Ammon's horn (tissue), 1 donor: ENCODE data around the gene RALGDS.

Source experiments
- DNase-seq: peaks from one replicate; pipeline ENCODE4 v3.0.0-alpha.2; 2016; ENCODE audit warnings: low spot score

RALGDS gene

DNA sequence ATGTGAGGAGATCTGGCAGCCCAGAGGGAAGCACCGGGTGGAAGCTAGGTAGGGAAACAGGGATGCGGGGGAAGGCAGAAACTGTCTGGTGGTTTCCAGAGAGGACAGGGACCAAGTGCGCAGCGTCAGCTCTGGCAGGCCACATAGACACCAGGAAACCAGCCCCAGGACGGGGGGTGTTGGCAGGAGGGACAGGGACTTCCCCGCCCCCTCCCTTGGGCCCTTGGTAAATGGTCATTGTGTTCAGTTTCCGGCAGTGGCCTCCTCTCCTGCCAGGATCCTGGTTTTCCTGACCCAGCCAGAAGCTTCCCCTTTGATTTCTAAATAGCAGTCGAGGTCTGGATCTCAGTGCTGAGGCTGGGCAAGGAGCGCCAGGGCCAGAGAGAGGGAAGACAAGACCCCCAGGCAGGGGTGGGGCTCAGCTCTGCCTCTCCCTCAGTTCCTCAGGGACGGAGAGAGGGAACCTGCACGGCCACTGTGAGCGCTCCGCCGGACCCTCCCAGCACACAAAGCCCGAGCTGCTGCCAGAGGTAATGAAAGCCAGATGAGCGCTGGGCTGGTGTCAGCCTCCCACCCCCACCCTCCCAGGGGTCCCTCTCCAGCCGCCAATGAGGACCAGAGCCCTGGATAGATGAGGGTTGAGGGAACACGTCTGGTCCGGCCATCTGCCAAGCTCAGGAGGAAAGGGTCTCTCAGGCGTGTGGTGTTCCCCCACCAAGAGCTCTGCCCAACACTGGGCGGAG lies 1.8 kb downstream of the RALGDS start:
- DNase-seq, result peak; percentile 90

- DNase-seq, result no peak
Observed at GRCh38 chr9:133118568-133118967, 2.5 kb downstream of the RALGDS start.

- DNase-seq, result no peak
Observed at GRCh38 chr9:133118179-133118520, 2.9 kb downstream of the RALGDS start.

DNA sequence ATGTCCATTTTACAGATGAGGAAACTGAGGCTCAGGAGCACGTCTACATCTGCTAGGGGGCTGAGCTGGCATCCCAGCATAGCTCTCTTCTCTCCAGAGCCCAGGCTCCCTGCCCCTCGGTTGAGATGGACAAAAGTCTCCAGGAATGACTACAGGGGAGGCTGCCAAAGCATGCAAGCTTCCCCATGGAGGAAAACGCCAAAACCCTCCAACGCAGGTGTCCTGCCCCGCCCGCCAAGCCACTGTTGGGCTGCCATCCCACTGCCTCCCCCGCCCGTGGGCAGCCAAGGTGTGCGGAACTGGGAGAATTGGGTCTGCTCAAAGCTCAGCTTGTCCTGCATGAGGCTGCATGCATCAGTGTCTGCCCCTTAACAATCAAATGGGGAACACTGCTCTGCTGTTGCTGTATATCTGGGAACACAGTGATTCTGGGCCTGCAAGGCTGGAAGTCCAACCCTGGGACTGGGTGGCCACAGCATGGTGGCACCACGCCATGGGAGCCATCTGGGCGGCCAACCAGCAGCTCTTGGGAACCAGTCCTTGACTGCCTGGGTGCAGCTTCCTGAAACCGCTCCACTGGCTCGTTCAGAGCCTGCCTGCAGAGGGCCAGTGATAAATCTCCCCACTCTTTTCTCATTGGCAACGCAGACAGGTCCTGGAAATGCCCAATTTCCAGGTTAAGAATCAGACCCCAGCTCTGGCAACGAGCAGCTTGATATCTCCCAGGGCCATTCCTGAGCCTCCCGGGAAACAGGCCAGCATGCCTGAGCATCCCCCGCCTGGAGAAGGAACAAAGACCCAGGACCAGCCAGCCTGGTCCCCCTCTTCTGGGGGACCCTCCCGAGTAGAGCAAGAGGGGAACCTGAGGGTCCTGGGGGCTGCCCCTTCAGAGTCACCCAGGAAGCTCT lies 3.5 kb downstream of the RALGDS start:
- peak; percentile 92 for DNase-seq

DNA sequence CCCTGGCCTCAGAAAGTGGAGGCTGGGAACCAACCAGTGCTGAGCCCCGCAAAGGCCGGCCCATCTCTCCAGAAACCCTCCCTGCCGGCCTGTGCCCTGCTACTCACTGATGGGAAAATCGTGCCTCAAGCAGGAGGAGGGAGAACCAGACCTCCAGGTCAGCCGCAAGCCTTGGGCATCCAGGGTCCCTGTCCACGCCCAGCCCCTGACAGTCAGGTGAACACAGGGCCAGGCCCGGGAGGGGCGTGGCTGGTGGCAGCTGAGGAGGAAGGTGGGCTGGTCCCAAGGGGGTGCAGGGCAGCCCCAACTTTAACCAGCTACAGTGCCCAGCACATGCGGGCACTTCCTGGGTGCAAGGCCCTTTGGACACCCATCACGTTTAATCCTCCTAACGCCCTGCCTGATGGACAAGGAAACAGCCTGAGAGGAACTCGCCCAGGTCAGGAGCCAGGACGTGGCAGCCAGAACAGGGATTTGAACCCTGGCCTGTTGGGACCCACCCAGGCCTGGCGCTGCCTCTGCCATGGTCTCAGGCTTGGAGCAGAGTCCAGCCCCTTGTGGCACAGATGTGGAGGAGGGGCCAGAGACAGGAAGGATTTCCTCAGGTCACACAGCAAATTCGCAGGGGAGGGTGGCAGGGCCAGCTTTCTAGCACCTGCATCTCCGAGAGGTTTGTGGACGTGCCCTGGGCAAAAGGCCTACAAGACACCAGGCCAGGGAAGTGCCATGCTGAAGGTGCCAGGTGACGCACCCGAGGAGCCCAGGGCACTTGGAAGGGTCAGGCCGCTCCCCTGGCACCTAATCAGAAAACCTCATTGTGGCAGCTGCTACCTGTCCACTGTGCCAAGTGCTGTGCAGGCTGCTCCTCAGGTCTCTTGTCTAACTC lies 4.5 kb downstream of the RALGDS start:
- no peak for DNase-seq

GRCh38 chr9:133115604-133116345 lies 5.3 kb downstream of the RALGDS start:
- peak; percentile 72 for DNase-seq

- no peak for DNase-seq
Observed at GRCh38 chr9:133114886-133115603, 6.0 kb downstream of the RALGDS start.

DNA sequence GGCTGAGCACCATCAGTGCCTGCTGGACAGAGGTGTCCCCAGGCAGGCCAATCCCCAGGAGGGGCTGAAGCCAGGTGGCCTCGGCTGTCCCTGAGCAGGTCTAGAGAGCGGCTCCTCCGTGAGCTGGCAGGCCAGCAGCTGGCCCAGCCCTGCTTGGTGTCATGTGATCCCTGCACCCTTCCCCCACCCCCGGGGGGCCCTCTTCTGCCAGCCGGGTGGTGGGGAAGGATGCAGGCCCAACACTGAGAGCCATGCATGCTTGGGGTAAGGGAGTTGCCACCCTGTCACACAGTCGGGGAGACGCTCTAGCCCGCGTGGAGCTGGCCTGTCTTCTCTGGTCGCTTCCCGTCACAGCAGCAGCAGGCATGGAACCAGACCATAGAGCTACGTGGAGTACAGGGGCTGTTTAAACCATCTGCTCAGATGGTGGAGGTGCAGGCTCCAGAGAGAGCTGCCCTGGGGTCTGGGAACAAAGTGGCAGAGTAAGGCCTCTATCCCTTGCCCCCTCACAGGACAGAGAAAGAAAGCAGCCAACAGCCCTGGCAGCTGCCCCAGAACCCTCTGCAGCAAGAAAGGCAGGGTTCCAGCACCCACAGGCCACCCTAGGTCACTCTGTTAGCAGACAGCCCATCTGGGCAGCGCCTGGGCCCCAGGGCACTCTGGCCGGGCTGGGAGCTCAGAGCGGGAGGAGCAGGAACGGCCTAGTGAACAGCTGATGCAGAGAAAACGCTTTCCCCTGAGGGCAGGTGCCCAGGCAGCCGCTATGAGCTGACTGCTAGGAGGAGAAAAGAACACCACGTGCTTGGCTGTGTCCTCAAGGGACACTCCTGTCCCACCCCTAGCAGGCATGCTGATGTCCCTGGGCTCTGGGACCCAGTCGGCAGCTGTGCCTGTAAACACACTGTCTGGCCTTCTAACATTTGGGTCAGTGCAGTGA lies 6.8 kb downstream of the RALGDS start:
- peak; percentile 75 for DNase-seq

DNA sequence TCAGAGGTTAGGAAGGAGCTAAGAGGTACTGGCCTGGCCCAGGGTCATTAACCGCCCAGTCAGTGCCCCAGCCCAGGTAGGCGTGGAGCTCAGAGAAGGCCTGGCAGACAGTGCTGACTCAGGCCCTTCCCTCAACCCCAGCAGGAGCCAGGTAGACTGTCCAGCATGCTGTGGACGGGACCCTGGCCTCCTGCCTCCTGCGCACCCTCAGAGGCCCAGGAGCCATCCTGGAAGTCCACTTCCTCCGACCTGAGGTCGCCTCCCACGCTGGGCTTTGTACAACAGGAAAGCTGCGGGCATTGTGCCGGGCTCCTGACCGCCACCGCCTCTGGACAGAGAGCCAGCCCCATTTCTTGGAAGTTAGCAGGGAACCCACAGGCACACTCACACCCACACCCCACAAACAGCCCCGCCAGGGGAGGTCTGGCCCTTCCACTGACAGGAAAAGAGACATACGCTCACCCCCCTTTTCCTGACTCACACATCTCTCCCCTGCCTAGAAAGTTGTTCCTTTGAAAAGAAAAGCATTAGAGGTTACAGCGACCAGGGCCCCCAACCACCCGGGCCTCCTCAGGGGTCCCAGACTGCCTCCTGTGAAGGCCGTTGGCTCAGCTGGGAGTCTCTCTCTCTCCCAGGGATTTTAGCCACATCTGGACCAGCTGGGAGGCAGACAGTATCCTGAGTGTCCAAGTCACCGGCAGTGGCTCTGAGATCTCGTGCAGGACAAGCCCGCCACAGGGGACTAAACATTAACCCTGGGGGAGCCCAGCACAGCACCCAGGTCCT lies 7.7 kb downstream of the RALGDS start:
- DNase-seq, result no peak

DNA sequence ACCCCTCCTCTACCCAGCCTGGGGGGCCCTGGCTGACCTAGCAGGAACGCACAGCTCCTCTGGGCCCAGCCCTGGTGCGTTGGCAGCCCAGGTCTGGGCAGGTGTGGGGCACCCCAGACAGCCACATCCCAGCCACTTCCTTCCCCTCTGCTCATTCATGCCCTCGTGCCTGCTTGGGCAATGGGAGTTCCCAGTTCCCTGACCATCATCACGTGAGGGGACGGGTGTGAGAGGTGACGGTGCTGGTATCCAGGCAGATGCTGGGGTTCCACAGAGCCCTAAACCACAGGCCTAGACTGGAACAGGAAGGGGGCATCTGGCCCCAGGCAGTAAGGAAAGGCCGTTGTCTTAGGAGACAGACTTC lies 8.4 kb downstream of the RALGDS start:
- DNase-seq, result no peak

DNA sequence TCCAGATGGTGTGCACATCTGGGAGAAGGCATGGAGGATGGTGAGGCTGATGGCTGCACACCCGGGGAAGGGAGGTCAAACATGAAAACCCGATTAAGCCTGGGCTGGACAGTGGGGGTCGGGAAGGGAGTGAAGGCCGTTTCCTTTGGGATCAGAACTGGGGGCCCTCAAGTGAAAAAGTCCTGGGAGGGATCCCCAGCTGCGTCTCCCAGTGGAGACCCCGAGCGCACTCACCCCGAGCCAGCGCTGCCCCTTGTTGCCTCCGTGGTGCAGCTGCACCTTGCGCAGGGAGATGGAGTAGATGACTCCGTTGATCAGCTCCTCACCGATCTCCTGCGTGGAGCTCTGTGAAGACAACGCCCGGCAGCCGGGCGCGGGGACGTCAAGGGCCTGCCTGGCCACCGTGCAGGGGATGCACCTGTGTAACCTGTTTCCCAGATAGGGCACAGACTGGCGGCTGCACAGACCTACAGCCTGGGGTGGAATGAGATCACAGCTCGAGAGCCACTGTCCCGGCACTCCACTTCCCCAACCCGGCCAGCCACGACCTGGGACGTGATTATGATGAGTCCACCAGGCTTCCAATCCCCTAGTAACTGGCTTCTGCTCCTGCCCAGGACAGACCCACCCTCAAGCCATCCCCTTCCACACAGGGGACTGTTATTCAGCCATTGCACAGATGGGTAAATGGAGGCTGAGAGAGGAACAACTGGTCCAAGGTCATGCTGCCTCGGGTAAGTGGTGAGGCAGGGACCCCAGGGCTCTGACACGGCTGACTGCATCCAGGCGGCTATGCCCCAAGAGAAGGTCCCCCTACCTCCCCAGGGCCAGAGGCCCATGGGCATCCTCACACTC lies 9.0 kb downstream of the RALGDS start:
- no peak for DNase-seq

- DNase-seq, result no peak
Observed at GRCh38 chr9:133109931-133110650, 10.9 kb downstream of the RALGDS start.

GRCh38 chr9:133108794-133109641 lies 12.0 kb downstream of the RALGDS start:
- no peak for DNase-seq

- DNase-seq, result no peak
Observed at GRCh38 chr9:133107961-133108793, 12.9 kb downstream of the RALGDS start.

- no peak for DNase-seq
Observed at GRCh38 chr9:133107245-133107722, 13.8 kb downstream of the RALGDS start.
